ENCODE data around the gene COMMD7.
"Not testable (repeated sequence)": the region's sequence is repeated elsewhere in the genome, so short reads cannot be mapped to it uniquely, and the experiment has no call there.

The COMMD7 gene

GRCh38 chr20:32767418-32768198 is 24.3 kb upstream of the COMMD7 start:
- no peak overlapping the region for H3K4me3 ChIP-seq (ENCODE audit: low read depth, low read length)
- no peak for DNase-seq (ENCODE audit: low read depth)

- not testable (repeated sequence) for H3K4me3 ChIP-seq (ENCODE audit: low read depth, low read length); DNase-seq (ENCODE audit: low read depth)
Measured at GRCh38 chr20:32765230-32765875, 22.1 kb upstream of the COMMD7 start.

- no peak overlapping the region for H3K4me3 ChIP-seq (ENCODE audit: low read depth, low read length)
- no peak for DNase-seq (ENCODE audit: low read depth)
Measured at GRCh38 chr20:32764005-32764960, 21.0 kb upstream of the COMMD7 start.

- DNase-seq (ENCODE audit: low read depth) = no peak
- peak overlapping the region; percentile 80 for H3K4me3 ChIP-seq (ENCODE audit: low read depth, low read length)
Measured at GRCh38 chr20:32763202-32764004, 20.1 kb upstream of the COMMD7 start.

GRCh38 chr20:32762754-32763201 is 19.5 kb upstream of the COMMD7 start:
- H3K4me3 ChIP-seq (ENCODE audit: low read depth, low read length) = peak overlapping the region; percentile 80
- no peak for DNase-seq (ENCODE audit: low read depth)

- H3K4me3 ChIP-seq (ENCODE audit: low read depth, low read length) = peak within 1 kb of the TSS; percentile 80
Measured at GRCh38 chr20:32761831-32762753, 18.8 kb upstream of the COMMD7 start, which contains the start of gene DNMT3B. TSS of gene DNMT3B (plus strand) at chr20:32762385. CDS start at chr20:32780324, 17,939 bp downstream.

GRCh38 chr20:32761417-32761830 is 18.2 kb upstream of the COMMD7 start:
- peak overlapping the region; percentile 80 for H3K4me3 ChIP-seq (ENCODE audit: low read depth, low read length)
- DNase-seq (ENCODE audit: low read depth) = no peak

More at GRCh38 chr20:32761831-32762753, 18.8 kb upstream of the COMMD7 start, which contains the start of gene DNMT3B:
- no peak for DNase-seq (ENCODE audit: low read depth)

GRCh38 chr20:32756156-32756555 is 12.9 kb upstream of the COMMD7 start:
- no peak overlapping the region for H3K4me3 ChIP-seq (ENCODE audit: low read depth, low read length)
- DNase-seq (ENCODE audit: low read depth) = no peak

GRCh38 chr20:32753731-32754130 is 10.5 kb upstream of the COMMD7 start:
- no peak overlapping the region for H3K4me3 ChIP-seq (ENCODE audit: low read depth, low read length)
- DNase-seq (ENCODE audit: low read depth) = no peak

- no peak for DNase-seq (ENCODE audit: low read depth)
- no peak overlapping the region for H3K4me3 ChIP-seq (ENCODE audit: low read depth, low read length)
Measured at GRCh38 chr20:32752458-32753250, 9.4 kb upstream of the COMMD7 start.

- no peak for DNase-seq (ENCODE audit: low read depth)
- no peak overlapping the region for H3K4me3 ChIP-seq (ENCODE audit: low read depth, low read length)
Measured at GRCh38 chr20:32751702-32752457, 8.6 kb upstream of the COMMD7 start.

GRCh38 chr20:32751293-32751692 is 8.0 kb upstream of the COMMD7 start:
- no peak for DNase-seq (ENCODE audit: low read depth)
- no peak overlapping the region for H3K4me3 ChIP-seq (ENCODE audit: low read depth, low read length)

GRCh38 chr20:32749914-32750637 is 6.8 kb upstream of the COMMD7 start:
- no peak for DNase-seq (ENCODE audit: low read depth)
- H3K4me3 ChIP-seq (ENCODE audit: low read depth, low read length) = no peak overlapping the region

- H3K4me3 ChIP-seq (ENCODE audit: low read depth, low read length) = peak overlapping the region; percentile 72
- no peak for DNase-seq (ENCODE audit: low read depth)
Measured at GRCh38 chr20:32742322-32743236, 688 bp downstream of the COMMD7 start.

GRCh38 chr20:32741151-32741550 is 2.1 kb downstream of the COMMD7 start:
- no peak overlapping the region for H3K4me3 ChIP-seq (ENCODE audit: low read depth, low read length)
- no peak for DNase-seq (ENCODE audit: low read depth)

Measured in skeletal muscle cell (primary cell).